GM13977 (cell line): ENCODE data around the gene PTPRK.

Experiments used
- DNase-seq: peaks from one replicate; pipeline ENCODE4 v3.0.0; 2012; ENCODE audit warnings: low spot score
- in situ Hi-C: fragments of 300-500 bp; cut with MboI; formaldehyde crosslinking; loops from one replicate; pipeline ENCODE4 v1.12.0; 2022; ENCODE audit warnings: low sequenced_read_pairs, low pct_unique_long_range_greater_than_20kb, mixed read lengths, inconsistent platforms; ENCODE audit not compliant: unreplicated experiment
- TF ChIP-seq, protein P1 (sequence below): IDR thresholded peaks from 2 replicates; pipeline ENCODE4 v1.5.1; 2012; ENCODE audit warnings: mild to moderate bottlenecking, control low read depth; ENCODE audit not compliant: insufficient read depth; ENCODE audit errors: extremely low read depth, missing control alignments

Gene PTPRK

DNA sequence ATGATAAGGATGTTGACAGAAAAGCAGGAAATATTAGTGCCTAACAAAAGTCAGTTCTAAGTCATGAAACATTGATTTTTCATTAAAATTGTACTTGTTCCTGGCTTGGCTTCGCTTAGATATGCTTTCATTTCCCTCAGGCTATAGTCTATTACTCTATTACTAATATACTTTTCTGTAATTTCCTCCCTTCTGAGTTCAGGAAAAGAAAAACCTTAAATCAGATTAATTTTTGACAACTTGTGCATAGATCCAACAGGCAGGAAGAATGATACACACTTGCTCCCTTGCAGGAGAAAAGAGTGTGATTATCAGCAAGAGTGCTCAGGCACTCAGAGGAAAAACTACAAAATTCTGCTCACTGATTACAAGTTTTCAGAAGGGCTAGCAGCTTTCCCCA lies 474.4 kb downstream of the PTPRK start:
- DNase-seq = no peak
- TF ChIP-seq, protein P1, sequence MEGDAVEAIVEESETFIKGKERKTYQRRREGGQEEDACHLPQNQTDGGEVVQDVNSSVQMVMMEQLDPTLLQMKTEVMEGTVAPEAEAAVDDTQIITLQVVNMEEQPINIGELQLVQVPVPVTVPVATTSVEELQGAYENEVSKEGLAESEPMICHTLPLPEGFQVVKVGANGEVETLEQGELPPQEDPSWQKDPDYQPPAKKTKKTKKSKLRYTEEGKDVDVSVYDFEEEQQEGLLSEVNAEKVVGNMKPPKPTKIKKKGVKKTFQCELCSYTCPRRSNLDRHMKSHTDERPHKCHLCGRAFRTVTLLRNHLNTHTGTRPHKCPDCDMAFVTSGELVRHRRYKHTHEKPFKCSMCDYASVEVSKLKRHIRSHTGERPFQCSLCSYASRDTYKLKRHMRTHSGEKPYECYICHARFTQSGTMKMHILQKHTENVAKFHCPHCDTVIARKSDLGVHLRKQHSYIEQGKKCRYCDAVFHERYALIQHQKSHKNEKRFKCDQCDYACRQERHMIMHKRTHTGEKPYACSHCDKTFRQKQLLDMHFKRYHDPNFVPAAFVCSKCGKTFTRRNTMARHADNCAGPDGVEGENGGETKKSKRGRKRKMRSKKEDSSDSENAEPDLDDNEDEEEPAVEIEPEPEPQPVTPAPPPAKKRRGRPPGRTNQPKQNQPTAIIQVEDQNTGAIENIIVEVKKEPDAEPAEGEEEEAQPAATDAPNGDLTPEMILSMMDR = no peak
- in situ Hi-C loops = no loop called here

DNA sequence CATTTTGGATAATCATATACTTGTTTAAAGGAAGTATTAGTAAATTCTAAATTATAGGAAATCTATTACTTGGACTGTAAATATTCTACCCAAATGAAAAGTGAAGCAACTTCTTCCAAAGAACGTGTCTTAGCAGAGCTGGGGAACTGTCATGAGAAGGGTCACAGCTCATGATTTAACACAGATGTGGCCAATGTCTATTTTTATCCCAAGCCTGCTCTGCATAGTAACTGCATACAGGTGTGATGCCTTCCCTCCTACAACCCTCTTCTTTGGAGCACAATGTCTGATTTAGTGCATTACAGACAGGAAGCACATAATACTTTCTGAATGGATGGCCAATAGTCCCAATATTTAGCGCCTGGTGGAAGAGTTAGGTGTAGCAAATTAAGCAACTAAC lies 480.9 kb downstream of the PTPRK start:
- TF ChIP-seq, protein P1 = no peak
- in situ Hi-C loops = no loop called here
- no peak for DNase-seq

DNA sequence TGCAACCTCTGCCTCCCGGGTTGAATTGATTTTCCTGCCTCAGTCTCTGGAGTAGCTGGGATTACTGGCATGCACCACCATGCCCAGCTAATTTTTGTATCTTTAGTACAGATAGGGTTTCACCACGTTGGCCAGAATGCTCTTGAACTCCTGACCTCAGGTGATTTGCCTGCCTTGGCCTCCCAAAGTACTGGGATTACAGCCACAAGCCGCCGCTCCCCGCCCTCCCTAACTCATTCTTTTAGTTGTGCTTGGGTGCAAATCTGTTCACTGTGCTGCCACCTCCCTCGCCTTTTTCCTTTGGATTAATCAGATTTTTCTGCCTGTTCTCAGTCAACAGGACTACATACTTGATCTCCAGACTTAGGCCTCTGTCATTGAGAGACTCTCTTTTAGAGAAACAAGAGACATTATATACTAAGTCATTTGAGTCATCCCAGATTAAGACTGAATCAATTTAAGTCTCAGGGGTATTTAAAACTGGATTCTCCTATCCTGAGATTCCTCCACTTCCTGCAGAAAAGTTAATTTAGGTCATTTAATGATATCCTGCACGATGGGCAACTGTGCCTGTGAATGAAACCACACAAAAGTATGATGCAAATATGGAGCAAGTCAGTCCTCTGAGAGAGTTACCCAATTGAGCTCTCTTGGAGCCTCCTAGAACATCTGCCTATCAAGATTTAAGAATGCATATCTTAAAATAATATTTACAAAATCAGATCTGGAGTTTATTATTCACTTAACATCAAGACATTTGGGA lies 483.4 kb downstream of the PTPRK start:
- no peak for DNase-seq
- in situ Hi-C loops = no loop called here
- TF ChIP-seq, protein P1 = no peak

DNA sequence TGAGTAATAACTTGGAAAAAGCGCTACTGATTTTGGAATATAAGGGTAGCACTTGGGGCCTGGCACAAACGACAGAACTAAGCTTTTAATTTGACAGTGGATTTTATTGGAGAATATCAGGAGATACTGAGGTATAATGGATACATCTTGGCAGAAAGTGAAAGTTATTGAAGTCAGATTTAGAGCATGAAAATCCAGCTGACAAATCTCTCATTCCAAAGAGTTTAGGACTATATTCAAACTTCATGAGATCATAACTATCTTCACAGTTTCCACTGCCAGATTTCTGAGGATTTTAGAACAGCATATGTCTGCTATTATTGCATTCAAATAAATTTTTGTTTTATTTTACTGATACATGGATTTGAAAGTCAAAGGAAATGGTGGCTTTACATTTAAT lies 487.2 kb downstream of the PTPRK start:
- in situ Hi-C loops = no loop called here
- TF ChIP-seq, protein P1 = no peak
- no peak for DNase-seq

DNA sequence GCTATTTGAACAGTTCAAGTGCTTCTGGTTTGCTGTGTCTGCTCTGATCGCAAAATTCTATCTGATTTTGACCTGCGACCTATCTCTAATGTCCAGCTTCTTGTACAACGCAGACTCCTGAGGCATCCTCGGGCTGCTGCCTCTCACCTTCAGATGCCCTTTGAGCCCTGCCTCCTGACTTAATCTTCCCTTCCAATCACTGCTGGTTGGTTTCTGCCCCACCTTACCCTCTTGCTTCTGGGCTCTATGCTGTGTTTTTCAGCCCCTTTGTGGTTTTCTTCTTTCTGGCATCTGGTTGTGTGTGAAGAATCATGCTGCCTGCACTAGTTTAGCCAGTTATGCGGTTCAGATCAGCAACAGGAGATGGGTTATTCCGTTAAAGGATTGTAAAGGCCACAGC lies 488.4 kb downstream of the PTPRK start:
- TF ChIP-seq, protein P1 = no peak
- no peak for DNase-seq
- in situ Hi-C loops = no loop called here

DNA sequence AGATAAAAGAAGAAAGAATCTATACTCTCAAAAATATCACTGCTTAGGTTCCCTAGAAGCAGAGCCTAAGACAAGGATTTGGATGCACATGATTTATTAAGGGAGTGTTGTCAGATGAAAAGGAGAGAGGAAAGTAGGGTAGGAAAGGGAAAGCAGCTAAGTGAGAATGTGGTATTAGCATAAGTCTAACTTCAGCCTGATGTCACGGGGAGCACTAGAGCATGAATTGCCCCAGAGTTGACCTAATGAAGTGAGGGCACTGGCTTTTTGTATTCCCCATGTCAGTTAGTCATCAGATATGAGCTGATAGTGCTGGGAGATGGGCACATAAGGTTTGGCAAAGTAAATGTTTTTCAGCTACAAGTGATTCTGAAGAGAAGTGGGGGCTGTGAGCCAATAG lies 490.6 kb downstream of the PTPRK start:
- DNase-seq = no peak
- TF ChIP-seq, protein P1 = no peak
- in situ Hi-C loops = no loop called here
